Measurements from ENCODE around the gene GPS2. TPM values are rescaled to one million over a fixed set of nuclear protein-coding genes. Genes with fewer than 3 reads are reported as not detected.
A peak's percentile ranks its signal among the peaks of the same experiment; 100 is the strongest.

The GPS2 gene
- total and polyA plus RNA-seq, 2 donors (not counting 1 experiment from before 2014, with no cell fraction given): 137 to 225 TPM

- H3K27me3 ChIP-seq (replicated peaks in 1 of 4; ENCODE audit: control extremely low read depth in 1 of 4, control insufficient read depth in 3 of 4, insufficient read depth in 4 of 4, low read length in 3 of 4): no peaks in the 10 kb centered on the region
- intact Hi-C loops (cut with micrococcal nuclease): no loop called here
- no peak overlapping the region for H3K4me3 ChIP-seq (ENCODE audit: control extremely low read depth in 1 of 5, extremely low read depth in 1 of 5, insufficient read depth in 1 of 5, low read depth in 2 of 5, low read length in 4 of 5)
- no peaks in the 10 kb centered on the region for H3K9me3 ChIP-seq (ENCODE audit: control extremely low read depth in 1 of 3, control insufficient read depth in 2 of 3, insufficient read depth in 1 of 3, low read length in 2 of 3)
- Mint-ChIP-seq H3K4me3 (peak overlapping the region; percentile 23), H3K9me3 (ENCODE audit: insufficient read depth) (no peaks in the 10 kb centered on the region), H3K4me1 (peaks cover 29% of the 10 kb centered on the region), H3K27me3 (no peaks in the 10 kb centered on the region), H3K27ac (no peak overlapping the region)
- no peak overlapping the region for H2AFZ ChIP-seq (ENCODE audit: insufficient read depth, low read depth, low read length, poor library complexity, severe bottlenecking)
- POLR2A ChIA-PET: interaction anchor here (0.6 to 1.8 kb wide), 2 partner anchors 9 to 53 kb away, joined by 4 read pairs; no protein-coding TSS in a partner anchor
- H3K9ac ChIP-seq (ENCODE audit: low read length): no peak overlapping the region
- peaks cover 0 to 47% of the 10 kb centered on the region in 2 experiments for H3K36me3 ChIP-seq (replicated peaks in 1 of 2; ENCODE audit: control extremely low read depth in 1 of 2, control insufficient read depth in 1 of 2, extremely low read depth in 1 of 2, insufficient read depth in 2 of 2, low read length in 1 of 2)
- H3K79me2 ChIP-seq (ENCODE audit: control insufficient read depth, insufficient read depth, low read length): peaks cover 29% of the 10 kb centered on the region
- WGBS (ENCODE audit: insufficient coverage): 94% methylated on average over 6 of the region's 11 CpGs
- ATAC-seq (ENCODE audit: low read depth) (no peak), DNase-seq (no peak)
- no peak overlapping the region for H3K27ac ChIP-seq (ENCODE audit: low read length in 2 of 2)
- CTCF ChIA-PET: interaction anchor here (0.7 to 5.1 kb wide), 6 partner anchors 10 to 280 kb away, joined by 4 to 47 read pairs (median 6); partner anchors contain the start of gene ACAP1
- TF ChIP-seq CTCF (IDR thresholded peaks at IDR 0.05) (no peak), EZH2 (IDR thresholded peaks at IDR 0.05; ENCODE audit: borderline replicate concordance, insufficient read depth, low read depth, low read length, poor library complexity, severe bottlenecking) (no peak)
- H3K4me1 ChIP-seq (ENCODE audit: control insufficient read depth in 2 of 2, insufficient read depth in 2 of 2, low read length in 2 of 2): peaks cover 14 to 26% of the 10 kb centered on the region in 2 donors
- peaks cover 5% of the 10 kb centered on the region for H4K20me1 ChIP-seq (ENCODE audit: control insufficient read depth, insufficient read depth, low read length, poor library complexity, severe bottlenecking)
- H3K4me2 ChIP-seq (replicated peaks; ENCODE audit: low read depth, low read length, poor library complexity, severe bottlenecking): no peak overlapping the region
Observed at GRCh38 chr17:7326186-7326585, 11.0 kb upstream of the GPS2 start.

- Histone ChIP-seq H3K9me3 (ENCODE audit: control extremely low read depth in 1 of 3, control insufficient read depth in 2 of 3, insufficient read depth in 1 of 3, low read length in 2 of 3) (no peaks in the 10 kb centered on the region), H3K4me3 (ENCODE audit: control extremely low read depth in 1 of 5, extremely low read depth in 1 of 5, insufficient read depth in 1 of 5, low read depth in 2 of 5, low read length in 4 of 5) (no peak overlapping the region), H4K20me1 (ENCODE audit: control insufficient read depth, insufficient read depth, low read length, poor library complexity, severe bottlenecking) (peaks cover 5% of the 10 kb centered on the region), H3K36me3 (replicated peaks in 1 of 2; ENCODE audit: control extremely low read depth in 1 of 2, control insufficient read depth in 1 of 2, extremely low read depth in 1 of 2, insufficient read depth in 2 of 2, low read length in 1 of 2) (peaks cover 0 to 58% of the 10 kb centered on the region in 2 experiments), H2AFZ (ENCODE audit: insufficient read depth, low read depth, low read length, poor library complexity, severe bottlenecking) (no peak overlapping the region), H3K4me2 (replicated peaks; ENCODE audit: low read depth, low read length, poor library complexity, severe bottlenecking) (no peak overlapping the region), H3K4me1 (ENCODE audit: control insufficient read depth in 2 of 2, insufficient read depth in 2 of 2, low read length in 2 of 2) (peaks cover 7 to 17% of the 10 kb centered on the region in 2 donors), H3K27me3 (replicated peaks in 1 of 4; ENCODE audit: control extremely low read depth in 1 of 4, control insufficient read depth in 3 of 4, insufficient read depth in 4 of 4, low read length in 3 of 4) (no peaks in the 10 kb centered on the region), H3K9ac (ENCODE audit: low read length) (no peak overlapping the region), H3K79me2 (ENCODE audit: control insufficient read depth, insufficient read depth, low read length) (peaks cover 29% of the 10 kb centered on the region), H3K27ac (ENCODE audit: low read length in 2 of 2) (no peak overlapping the region)
- ChIA-PET CTCF (interaction anchor here (0.9 to 5.1 kb wide), 8 partner anchors 11 to 44 kb away, joined by 3 to 47 read pairs (median 4); partner anchors contain the start of genes ACAP1 and SLC2A4), POLR2A (interaction anchor here (0.8 to 1.7 kb wide), 3 partner anchors 12 to 20 kb away, joined by 3 to 6 read pairs (median 4); partner anchors contain the start of gene ACAP1)
- intact Hi-C loops (cut with micrococcal nuclease): no loop called here
- Mint-ChIP-seq H3K4me1 (peaks cover 26% of the 10 kb centered on the region), H3K4me3 (no peak overlapping the region), H3K27ac (no peak overlapping the region), H3K9me3 (ENCODE audit: insufficient read depth) (no peaks in the 10 kb centered on the region), H3K27me3 (no peaks in the 10 kb centered on the region)
- DNase-seq (no peak), ATAC-seq (ENCODE audit: low read depth) (no peak)
- TF ChIP-seq EZH2 (IDR thresholded peaks at IDR 0.05; ENCODE audit: borderline replicate concordance, insufficient read depth, low read depth, low read length, poor library complexity, severe bottlenecking) (no peak), CTCF (IDR thresholded peaks at IDR 0.05) (no peak)
- 96% methylated on average over 4 of the region's 19 CpGs for WGBS (ENCODE audit: insufficient coverage)
Observed at GRCh38 chr17:7325031-7325528, 9.9 kb upstream of the GPS2 start.
